Stimulated activated CD8-positive, alpha-beta memory T cell treated with anti-CD3 and anti-CD28 coated beads, Interleukin-15, amount 100 ng/mL, for 24 hours (primary cell): ENCODE measurements around the gene PLOD2.
"Not testable (repeated sequence)": the region's sequence is repeated elsewhere in the genome, so short reads cannot be mapped to it uniquely, and the experiment has no call there.

Experiments
- DNase-seq: peaks from one replicate; pipeline ENCODE4 v3.0.0-alpha.2; 2020; ENCODE audit warnings: low read depth

Gene PLOD2

DNA sequence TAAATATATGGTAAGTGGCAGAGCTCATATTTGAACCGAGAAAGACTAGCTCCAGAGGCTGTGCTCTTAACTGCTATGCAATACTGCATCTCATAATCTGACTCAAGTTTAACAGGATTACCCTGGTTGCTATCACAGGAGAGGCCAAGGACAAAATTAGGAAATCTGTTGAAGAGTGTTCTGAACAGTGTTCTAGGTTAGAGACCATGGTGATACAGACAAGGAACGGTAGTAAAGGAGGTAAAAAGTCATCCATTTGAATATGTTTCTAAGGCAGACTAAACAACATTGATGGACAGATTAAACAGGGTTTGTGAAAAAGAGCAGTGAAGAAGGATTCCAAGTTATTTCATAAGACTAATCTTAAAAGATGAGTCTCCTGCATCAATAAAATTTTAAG is 22.1 kb downstream of the PLOD2 start:
- DNase-seq, result no peak

DNA sequence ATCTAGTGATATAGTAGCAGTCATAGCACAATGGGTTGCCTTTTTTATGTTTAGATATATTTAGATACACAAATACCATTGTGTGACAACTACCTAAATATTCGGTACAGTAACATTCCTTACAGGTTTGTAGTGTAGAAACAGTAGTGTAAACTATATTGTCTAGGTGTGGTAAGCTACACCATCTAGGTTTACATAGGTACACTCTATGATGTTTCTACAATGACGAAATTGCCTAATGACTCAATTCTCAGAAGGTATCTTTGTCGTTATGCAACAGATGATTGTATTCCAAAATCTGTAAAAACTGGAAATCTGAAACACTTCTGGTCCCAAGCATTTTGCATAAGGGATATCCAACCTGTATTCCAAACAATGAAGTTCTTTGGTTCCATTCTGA is 24.3 kb downstream of the PLOD2 start:
- no peak for DNase-seq

- no peak for DNase-seq
Observed at GRCh38 chr3:146134348-146135117, 26.5 kb downstream of the PLOD2 start.

GRCh38 chr3:146133441-146133840 is 27.5 kb downstream of the PLOD2 start:
- DNase-seq, result no peak

DNA sequence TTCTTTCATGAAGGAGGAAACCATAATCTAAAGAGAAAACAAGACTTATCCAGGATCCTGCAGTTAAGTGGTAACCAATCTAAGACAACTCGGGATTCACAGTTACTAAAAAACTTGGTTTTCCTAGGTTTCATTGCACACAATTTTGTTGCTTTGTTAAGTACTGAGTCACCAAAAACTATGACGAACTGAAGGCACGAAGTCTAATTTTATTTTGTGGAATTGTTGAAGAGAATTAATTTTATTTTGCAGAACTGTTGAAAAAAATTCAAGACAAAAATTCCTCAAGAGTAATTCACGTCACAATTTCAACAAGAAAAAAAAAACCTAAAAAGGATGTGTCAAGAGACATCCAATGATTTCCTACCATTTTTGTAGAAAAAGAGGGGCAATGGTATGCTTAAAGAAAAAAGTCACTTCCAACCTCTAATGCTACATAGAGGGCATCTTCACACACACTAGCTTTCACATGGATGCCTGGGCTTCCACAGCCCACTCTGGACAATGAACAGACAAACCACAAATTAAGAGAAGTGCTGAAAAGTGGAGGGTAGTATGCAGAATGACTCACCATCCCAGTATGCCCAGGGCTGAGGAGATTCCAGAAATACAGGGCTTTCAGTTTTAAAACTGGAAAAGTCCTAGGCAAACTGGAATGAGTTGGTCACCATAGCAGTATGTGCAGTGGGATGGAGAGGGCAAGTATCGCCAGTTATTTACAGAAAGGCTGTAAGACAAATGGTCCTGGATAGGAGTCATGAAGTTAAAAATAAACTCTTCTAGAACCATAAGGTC is 29.2 kb downstream of the PLOD2 start:
- no peak for DNase-seq

- DNase-seq, result no peak
Observed at GRCh38 chr3:146130881-146131371, 30.1 kb downstream of the PLOD2 start.

DNA sequence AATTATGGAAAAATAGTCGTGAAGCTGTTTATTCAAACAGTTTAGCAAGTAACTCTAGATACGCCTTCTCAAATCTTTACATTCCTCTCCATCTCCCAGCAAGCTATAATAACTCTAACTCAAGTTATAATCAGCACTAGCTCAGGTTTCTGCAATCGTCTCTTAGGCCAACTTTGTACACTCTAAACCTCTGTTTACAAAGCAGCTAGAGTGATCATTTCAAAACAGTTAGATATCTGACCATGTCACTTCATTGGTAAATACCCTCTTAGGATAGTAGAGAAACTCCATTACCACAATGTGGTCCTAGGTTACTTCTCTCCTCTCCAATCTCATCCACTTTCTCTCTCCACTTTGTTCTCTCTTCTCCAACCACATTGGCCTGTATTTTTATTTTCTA is 31.2 kb downstream of the PLOD2 start:
- DNase-seq, result no peak

GRCh38 chr3:146128939-146129338 is 32.0 kb downstream of the PLOD2 start:
- no peak for DNase-seq

- no peak for DNase-seq
Observed at GRCh38 chr3:146128179-146128578, 32.8 kb downstream of the PLOD2 start.

DNA sequence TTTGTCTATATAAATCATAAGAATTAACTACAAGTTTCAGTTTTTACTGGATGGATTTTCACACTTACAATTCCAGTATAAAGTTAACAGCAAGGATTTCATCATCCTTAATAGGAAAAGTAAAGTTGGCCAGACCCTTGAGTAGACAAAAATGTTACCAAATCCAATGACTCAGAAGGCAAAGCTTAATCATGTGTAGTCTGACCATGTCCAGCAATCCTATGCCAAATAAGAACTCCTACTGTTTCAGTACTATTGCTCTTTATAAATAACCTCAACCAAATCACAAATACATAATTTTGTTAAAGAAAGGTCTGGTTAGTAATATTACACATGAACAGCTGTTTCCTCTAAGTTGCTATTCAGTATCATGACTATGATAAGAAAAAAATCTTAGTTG is 35.0 kb downstream of the PLOD2 start:
- DNase-seq, result no peak

- no peak for DNase-seq
Observed at GRCh38 chr3:146124126-146124801, 36.7 kb downstream of the PLOD2 start.

DNA sequence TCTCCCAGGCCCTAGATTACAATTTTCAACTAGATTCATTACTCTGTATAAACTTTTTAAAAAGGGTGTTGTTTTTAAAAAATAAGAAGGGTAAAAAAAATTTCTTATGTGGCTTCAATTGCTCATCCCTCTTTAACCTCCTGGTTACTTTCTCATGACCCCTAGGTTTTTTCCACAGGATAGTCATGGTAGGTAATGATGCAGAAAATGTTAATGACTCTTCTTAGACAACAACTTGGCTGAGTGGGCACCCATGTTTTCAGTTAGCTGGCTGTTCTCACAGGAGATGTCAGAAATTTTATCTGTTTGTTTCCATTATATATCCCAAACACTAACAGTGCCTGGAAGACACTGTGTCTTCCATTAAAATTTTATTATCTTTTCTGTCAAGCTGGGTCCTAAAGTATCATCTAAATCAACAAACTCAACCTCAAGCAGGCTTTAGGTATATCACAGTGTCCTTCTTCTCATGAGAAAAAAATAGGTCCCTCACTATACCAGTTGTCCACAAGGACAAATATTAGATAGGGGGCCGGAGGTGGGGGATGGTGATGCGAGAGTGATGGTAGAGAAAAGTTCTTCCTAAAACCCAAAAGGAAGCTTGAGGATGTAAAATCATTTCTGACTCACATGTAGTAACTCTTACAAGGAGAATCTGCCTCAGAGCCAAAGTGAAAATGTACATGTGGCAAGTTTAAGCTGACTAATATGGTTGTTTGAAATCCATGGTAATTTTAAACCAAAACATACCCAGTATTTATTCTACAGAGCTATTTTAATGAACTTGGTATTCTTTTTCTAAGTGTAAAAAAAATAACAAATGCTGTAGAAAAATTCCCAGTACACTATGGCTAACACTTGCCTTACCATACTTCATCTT is 43.3 kb downstream of the PLOD2 start:
- DNase-seq, result no peak

GRCh38 chr3:146115619-146116018 is 45.4 kb downstream of the PLOD2 start:
- DNase-seq, result no peak

DNA sequence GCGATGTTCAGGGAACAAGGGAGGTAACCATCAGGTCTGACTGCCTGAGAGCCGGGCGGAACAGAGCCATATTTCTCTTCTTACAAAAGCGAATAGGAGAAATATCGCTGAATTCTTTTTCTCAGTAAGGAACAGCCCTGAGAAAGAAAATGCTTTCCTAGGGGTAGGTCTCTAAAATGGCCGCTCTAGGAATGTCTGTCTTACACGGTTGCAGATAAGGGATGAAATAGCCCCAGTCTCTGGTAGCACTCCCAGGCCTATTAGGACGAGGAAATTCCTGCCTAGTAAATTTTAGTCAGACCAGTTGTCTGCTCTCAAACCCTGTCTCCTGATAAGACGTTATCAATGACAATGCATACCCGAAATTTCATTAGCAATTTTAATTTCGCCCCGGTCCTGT is 47.2 kb downstream of the PLOD2 start:
- DNase-seq, result not testable (repeated sequence)

DNA sequence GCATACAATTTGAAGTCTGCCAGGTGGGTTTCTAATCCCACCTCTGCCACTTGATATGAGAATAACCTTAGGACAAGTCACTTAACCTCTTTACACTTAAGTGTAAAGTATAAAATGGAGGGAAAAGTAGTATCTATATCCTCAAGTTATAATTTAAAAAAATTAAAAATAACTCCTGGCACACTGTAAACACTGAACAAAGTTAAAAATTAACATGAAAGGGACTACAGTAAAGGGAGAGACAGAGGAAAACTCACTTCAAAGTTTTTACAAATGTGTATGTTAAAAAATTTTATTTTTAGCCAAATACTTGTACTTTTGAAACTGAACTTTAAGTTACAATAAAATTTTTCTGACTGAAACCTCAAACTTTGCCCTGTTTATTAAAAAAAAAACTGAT is 49.6 kb downstream of the PLOD2 start:
- no peak for DNase-seq

GRCh38 chr3:146110161-146110560 is 50.8 kb downstream of the PLOD2 start:
- no peak for DNase-seq

DNA sequence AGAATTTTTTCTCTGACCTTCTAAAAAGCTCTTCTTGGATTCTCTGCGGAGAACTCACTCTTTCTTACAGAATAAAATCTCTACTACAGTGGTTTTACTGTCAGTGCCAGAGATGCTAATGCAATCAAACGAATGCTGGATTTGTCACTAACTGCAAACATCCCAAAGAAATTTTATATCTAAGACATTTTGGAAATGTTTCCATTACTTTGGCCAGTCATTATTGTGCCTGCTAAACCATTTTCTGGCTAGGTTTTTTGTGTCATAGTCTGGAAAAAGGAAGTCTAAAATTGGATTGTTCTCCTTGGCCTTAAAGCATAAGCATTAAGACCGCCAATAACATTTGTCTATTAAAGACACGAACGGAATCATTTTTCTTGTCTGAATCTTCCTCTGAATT is 54.0 kb downstream of the PLOD2 start:
- DNase-seq, result no peak

- no peak for DNase-seq
Observed at GRCh38 chr3:146104068-146104467, 56.9 kb downstream of the PLOD2 start.

DNA sequence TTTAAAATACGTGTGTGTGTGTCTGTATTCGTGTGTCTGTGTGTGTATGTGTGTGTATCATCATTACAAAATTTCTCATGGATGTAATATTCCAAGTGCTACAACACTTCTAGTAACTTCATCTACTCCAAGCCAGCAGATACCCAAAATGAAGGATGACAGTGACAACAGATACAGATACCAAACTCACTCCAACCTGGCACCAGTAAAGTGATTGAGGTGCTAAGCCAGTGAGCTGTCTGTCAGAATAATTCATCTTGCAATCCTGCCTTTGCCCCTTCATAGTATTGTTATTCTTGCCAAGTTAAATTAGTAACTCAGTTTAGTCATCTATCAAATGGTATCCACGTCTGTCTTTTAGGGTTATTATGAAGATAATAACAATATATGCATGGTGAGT is 58.1 kb downstream of the PLOD2 start:
- DNase-seq, result no peak

- no peak for DNase-seq
Observed at GRCh38 chr3:146101538-146101937, 59.4 kb downstream of the PLOD2 start.

- DNase-seq, result no peak
Observed at GRCh38 chr3:146100825-146101444, 60.0 kb downstream of the PLOD2 start.
